K562 (cell line): ENCODE results near the gene PPL. TPM values are rescaled to one million over a fixed set of nuclear protein-coding genes. Genes with fewer than 3 reads are reported as not detected.

Source experiments
- ATAC-seq: fragments of 200-7000 bp; cut with Tn5 transposase; 3 replicates; pipeline ENCODE4 v1.9.1; 2020; ENCODE audit warnings: moderate library complexity
- BruUV-seq: library from RNA; stranded (reverse); fragments of 400-500 nt; replicated peaks from 2 replicates; lab custom pipeline; 2021; lab: Mats Ljungman, UMichigan
- CTCF ChIA-PET: fragments of 300-600 bp; formaldehyde crosslinking; extraction: SDS; loops from one replicate; lab custom pipeline; 2021; ENCODE audit warnings: low intra/inter-chr PET ratio; lab: Yijun Ruan, JAX
- POLR2A ChIA-PET: fragments of 300-600, 350-650 bp; sonication (Branson Sonifier 250); formaldehyde crosslinking; extraction: SDS; loops from one replicate; lab custom pipeline; 2021; ENCODE audit warnings: antibody characterized with exemption, inconsistent platforms; lab: Yijun Ruan, JAX
- DNase-seq, 4 experiments: peaks; one replicate each; pipeline versions ENCODE4 v3.0.0 to v3.0.0-alpha.2; 2011 to 2018; ENCODE audit warnings: low spot score in 3 of 4, mixed read lengths in 3 of 4; ENCODE audit errors: extremely low read depth in 1 of 4
- FAIRE-seq: peaks from 2 replicates; lab custom pipeline; 2011; peaks lifted over from hg19 to GRCh38; lab: Jason Lieb, UNC
- H2AFZ ChIP-seq: 2 replicates; pipeline ENCODE4 v1.6.0; 2011; ENCODE audit warnings: low read depth, low read length, control low read depth, inconsistent platforms
- H3K27ac ChIP-seq: fragments of 200-600 bp; 3 replicates; pipeline ENCODE4 v1.8.0; 2011; ENCODE audit warnings: low read depth, mild to moderate bottlenecking, control low read depth, inconsistent platforms, low read length, moderate library complexity, mixed read lengths; ENCODE audit errors: extremely low read depth
- H3K27me3 ChIP-seq, 2 experiments: fragments of 300-600 bp in 1 of 2; 2 replicates in 1 of 2; 3 replicates in 1 of 2; pipeline versions ENCODE4 v1.6.0 to v1.8.0; 2011; ENCODE audit warnings: inconsistent platforms in 2 of 2, low read length in 2 of 2, mild to moderate bottlenecking in 1 of 2, mixed read lengths in 1 of 2, moderate library complexity in 1 of 2; ENCODE audit not compliant: control insufficient read depth in 2 of 2, insufficient read depth in 2 of 2
- H3K36me3 ChIP-seq: fragments of 300-600 bp; 3 replicates; pipeline ENCODE4 v1.8.0; 2011; ENCODE audit warnings: mild to moderate bottlenecking, low read length, inconsistent platforms; ENCODE audit not compliant: control insufficient read depth, insufficient read depth
- H3K4me1 ChIP-seq, 2 experiments: fragments of 200-600 bp in 1 of 2; replicated peaks in 1 of 2; 2 replicates in 1 of 2; 3 replicates in 1 of 2; pipeline versions ENCODE4 v1.5.1 to v1.8.0; 2011; ENCODE audit warnings: inconsistent platforms in 2 of 2, low read length in 2 of 2, mild to moderate bottlenecking in 1 of 2, mixed read lengths in 1 of 2, moderate library complexity in 1 of 2; ENCODE audit not compliant: control insufficient read depth in 2 of 2, insufficient read depth in 2 of 2
- H3K4me2 ChIP-seq: 2 replicates; pipeline ENCODE4 v1.6.1; 2011; ENCODE audit warnings: low read length, control low read depth, inconsistent platforms, mixed read lengths; ENCODE audit not compliant: insufficient read depth
- H3K4me3 ChIP-seq: fragments of 200-600 bp; sonication (generic), shearing (Covaris generic); 2 replicates; pipeline ENCODE4 v1.5.1; 2016; ENCODE audit warnings: control low read depth, inconsistent platforms
- H3K79me2 ChIP-seq: fragments of 200-600 bp; 3 replicates; pipeline ENCODE4 v1.8.0; 2011; ENCODE audit warnings: low read length, inconsistent platforms; ENCODE audit not compliant: control insufficient read depth, insufficient read depth
- H3K9ac ChIP-seq, 2 experiments: 2 replicates each; pipeline versions ENCODE4 v1.6.0 to v1.6.1; 2011; ENCODE audit warnings: low read depth in 2 of 2, low read length in 2 of 2, control low read depth in 1 of 2, inconsistent platforms in 1 of 2, mild to moderate bottlenecking in 1 of 2, mixed read lengths in 1 of 2; ENCODE audit not compliant: insufficient read depth in 1 of 2
- H3K9me1 ChIP-seq: one replicate; pipeline ENCODE4 v1.6.0; 2011; ENCODE audit warnings: inconsistent platforms, mild to moderate bottlenecking, low read length, moderate library complexity; ENCODE audit not compliant: control insufficient read depth, insufficient read depth
- H3K9me3 ChIP-seq: replicated peaks from 2 replicates; pipeline ENCODE4 v1.5.1; 2011; ENCODE audit warnings: low read depth, low read length, inconsistent platforms; ENCODE audit not compliant: control insufficient read depth, insufficient read depth
- H4K20me1 ChIP-seq: replicated peaks from 2 replicates; pipeline ENCODE4 v1.6.1; 2011; ENCODE audit warnings: low read length, inconsistent platforms, mixed read lengths; ENCODE audit not compliant: control insufficient read depth, insufficient read depth
- ARID3B ChIP-seq: fragments of 250-450 bp; sonication (Bioruptor Pico); IDR thresholded peaks from 2 replicates; pipeline ENCODE4 v1.4.0; 2020; ENCODE audit warnings: borderline replicate concordance
- CBFA2T2 ChIP-seq: fragments of 450-650 bp; conservative IDR thresholded peaks from 2 replicates; pipeline ENCODE4 v1.6.1; 2017; ENCODE audit warnings: mild to moderate bottlenecking
- FOXA1 ChIP-seq: fragments of 450-650 bp; IDR thresholded peaks from 2 replicates; pipeline ENCODE4 v1.6.1; 2016; ENCODE audit warnings: mild to moderate bottlenecking, borderline replicate concordance
- GTF2B ChIP-seq: IDR thresholded peaks from 2 replicates; pipeline ENCODE4 v1.6.1; 2011; ENCODE audit not compliant: insufficient read length; ENCODE audit errors: extremely low read depth
- HMGXB4 ChIP-seq: sonication (generic); formaldehyde crosslinking; IDR thresholded peaks from 2 replicates; pipeline ENCODE4 v1.8.1; 2023; ENCODE audit warnings: mild to moderate bottlenecking, missing genetic modification reagents
- HOXB6 ChIP-seq: fragments of 250-450 bp; sonication (Bioruptor Pico); IDR thresholded peaks from 2 replicates; pipeline ENCODE4 v1.5.1; 2022; ENCODE audit warnings: mild to moderate bottlenecking, borderline replicate concordance
- IRF1 ChIP-seq: sonication (generic); formaldehyde crosslinking; IDR thresholded peaks from 2 replicates; pipeline ENCODE4 v1.8.0; 2022; ENCODE audit warnings: missing genetic modification reagents, mild to moderate bottlenecking, borderline replicate concordance
- KAT8 ChIP-seq: fragments of 450-650 bp; IDR thresholded peaks from 2 replicates; pipeline ENCODE4 v1.6.1; 2016; ENCODE audit warnings: low read depth, mild to moderate bottlenecking
- MCM7 ChIP-seq, 2 experiments: fragments of 450-650 bp; IDR thresholded peaks; 2 replicates each; pipeline ENCODE4 v1.6.1; 2016 to 2018
- RFX7 ChIP-seq: fragments of 250-450 bp; sonication (Bioruptor Pico); IDR thresholded peaks from 2 replicates; pipeline ENCODE4 v1.5.1; 2021; ENCODE audit warnings: mild to moderate bottlenecking
- SIN3A ChIP-seq, 2 experiments: fragments of 150-350 bp in 1 of 2; IDR thresholded peaks; 2 replicates each; pipeline ENCODE4 v1.6.1; 2011 to 2016; ENCODE audit warnings: borderline replicate concordance in 2 of 2, low read depth in 2 of 2, low read length in 2 of 2, mild to moderate bottlenecking in 2 of 2, moderate library complexity in 2 of 2; ENCODE audit not compliant: control insufficient read depth in 1 of 2
- ZNF592 ChIP-seq: fragments of 450-650 bp; IDR thresholded peaks from 2 replicates; pipeline ENCODE4 v1.6.1; 2017; ENCODE audit warnings: antibody characterized with exemption, mild to moderate bottlenecking
- WGBS: fragments of 100-300 bp; shearing (Covaris generic); methylation state at CpG from one replicate; pipeline ENCODE4 v1.1.6; 2016; ENCODE audit warnings: low coverage, mixed read lengths; ENCODE audit not compliant: insufficient coverage; ENCODE audit errors: missing lambda C conversion rate; 5-methylcytosine and 5-hydroxymethylcytosine counted together
- in situ Hi-C: fragments of 300-500 bp; cut with MboI; formaldehyde crosslinking; loops from 4 replicates; pipeline ENCODE4 v1.15.0; 2018; ENCODE audit warnings: inconsistent platforms, mixed read lengths
- intact Hi-C: fragments of 100-400 bp; cut with micrococcal nuclease; formaldehyde crosslinking; loops from 2 replicates; pipeline ENCODE4 v1.14.2; 2022
- polyA plus RNA-seq, 8 experiments: library from polyadenylated mRNA; depleted of rRNA in 4 of 8; stranded (reverse) in 5 of 8; unstranded in 3 of 8; fragments of >200 nt; fragmentation: Nextera tagmentation in 2 of 8; fragmentation: Illumina TruSeq in 1 of 8; extraction: Ambion mirVana in 2 of 8; extraction: Trizol in 1 of 8; gene quantifications; 2 replicates each; pipeline versions ENCODE4 v1.2.1 to v1.2.3, GENCODE V29; 2011 to 2014; ENCODE audit warnings: inconsistent platforms in 1 of 8, missing spikeins in 1 of 8
- total RNA-seq, 7 experiments: library from RNA; depleted of rRNA in 6 of 7; stranded (reverse); fragments of >200 nt in 6 of 7; fragmentation: Illumina TruSeq in 2 of 7; extraction: Trizol in 2 of 7; gene quantifications; 2 replicates each; pipeline versions ENCODE4 v1.2.1 to v1.2.3, GENCODE V29; 2011 to 2021; ENCODE audit warnings: low replicate concordance in 1 of 7

PPL gene
- total and polyA plus RNA-seq, 9 of the 15 experiments (the other 6 are each of a cell fraction or from before 2014, with no cell fraction given): 0.01 to 0.15 (median 0.07) TPM; not detected in 3

- ChIA-PET POLR2A (no interaction called here), CTCF (no interaction called here)
- Histone ChIP-seq H3K4me3 (no peak overlapping the region), H3K9me1 (no peaks in the 10 kb centered on the region), H3K9me3 (no peaks in the 10 kb centered on the region), H3K79me2 (no peaks in the 10 kb centered on the region), H3K9ac (no peak overlapping the region), H4K20me1 (0 out of 2 replicates have a peak, but pooled peaks cover 3% of the 10 kb centered on the region), H3K27me3 (peaks cover 29 to 54% of the 10 kb centered on the region in 2 experiments), H2AFZ (no peak overlapping the region), H3K4me2 (no peak overlapping the region), H3K4me1 (no peaks in the 10 kb centered on the region), H3K36me3 (no peaks in the 10 kb centered on the region), H3K27ac (no peak overlapping the region)
- FAIRE-seq: no peak
- in situ Hi-C loops (no loop called here), intact Hi-C loops (no loop called here)
- BruUV-seq: no TSS peak
- no peak for DNase-seq
- 2% methylated on average over 10 of the region's 10 CpGs for WGBS
- ATAC-seq: no peak; the same call in 2 of the 3 replicates
- TF ChIP-seq GTF2B (no peak), MCM7 (IDR thresholded peaks at IDR 0.05) (no peak), ZNF592 (no peak), KAT8 (no peak), SIN3A (IDR thresholded peaks at IDR 0.05; ENCODE audit: borderline replicate concordance in 2 of 2, control insufficient read depth in 1 of 2, low read depth in 2 of 2, low read length in 2 of 2) (no peak), FOXA1 (no peak), HOXB6 (CRISPR knock-in tag) (no peak), RFX7 (CRISPR knock-in tag) (no peak), HMGXB4 (CRISPR knock-in tag) (no peak), IRF1 (CRISPR knock-in tag) (no peak), CBFA2T2 (no peak), ARID3B (CRISPR knock-in tag) (no peak)
Measured at GRCh38 chr16:4966736-4967453, 29.9 kb upstream of the PPL start.
